Endothelial cell of umbilical vein (primary cell): ENCODE results near the gene GRK5. TPM values are rescaled to one million over a fixed set of nuclear protein-coding genes. Genes with fewer than 3 reads are reported as not detected.

Experiments used
- BruUV-seq: library from RNA; stranded (reverse); fragments of 400-500 nt; replicated peaks from 2 replicates; lab custom pipeline; 2021; lab: Mats Ljungman, UMichigan
- CTCF ChIA-PET: fragments of 300-600, 350-600 bp; sonication (Branson Sonifier 250); formaldehyde crosslinking; loops from one replicate; lab custom pipeline; 2021; ENCODE audit warnings: antibody characterized with exemption, inconsistent platforms; lab: Charles Lee
- POLR2A ChIA-PET: fragments of 300-600, 350-600 bp; sonication (Branson Sonifier 250); formaldehyde crosslinking; loops from one replicate; lab custom pipeline; 2021; ENCODE audit warnings: antibody characterized with exemption, inconsistent platforms; lab: Charles Lee
- DNase-seq: peaks from one replicate; pipeline ENCODE4 v3.0.0-alpha.2; 2011; ENCODE audit warnings: low read depth, low spot score
- FAIRE-seq: peaks from 2 replicates; lab custom pipeline; 2011; peaks lifted over from hg19 to GRCh38; lab: Jason Lieb, UNC
- H2AFZ ChIP-seq: 2 replicates; pipeline ENCODE4 v1.6.0; 2012; ENCODE audit warnings: low read depth, low read length, control low read depth, inconsistent platforms
- H3K27ac ChIP-seq: 2 replicates; pipeline ENCODE4 v1.5.1; 2011; ENCODE audit warnings: low read depth, mild to moderate bottlenecking, control low read depth, low read length, moderate library complexity; ENCODE audit not compliant: insufficient read depth
- H3K27me3 ChIP-seq, 2 experiments: 2 replicates each; pipeline versions ENCODE4 v1.6.0 to v1.6.1; 2011; ENCODE audit warnings: low read length in 2 of 2, mixed read lengths in 1 of 2; ENCODE audit not compliant: control insufficient read depth in 2 of 2, insufficient read depth in 2 of 2
- H3K36me3 ChIP-seq, 2 experiments: 2 replicates in 1 of 2; 3 replicates in 1 of 2; pipeline ENCODE4 v1.5.1; 2011; ENCODE audit warnings: low read length in 2 of 2, mild to moderate bottlenecking in 1 of 2, moderate library complexity in 1 of 2; ENCODE audit not compliant: control insufficient read depth in 2 of 2, insufficient read depth in 2 of 2; ENCODE audit errors: extremely low read depth in 1 of 2
- H3K4me1 ChIP-seq: 3 replicates; pipeline ENCODE4 v1.5.1; 2011; ENCODE audit warnings: mild to moderate bottlenecking, low read length; ENCODE audit not compliant: control insufficient read depth, insufficient read depth; ENCODE audit errors: extremely low read depth
- H3K4me2 ChIP-seq: 2 replicates; pipeline ENCODE4 v1.6.1; 2011; ENCODE audit warnings: low read length, control low read depth, mixed read lengths; ENCODE audit not compliant: insufficient read depth
- H3K4me3 ChIP-seq, 3 experiments: fragments of 200-600 bp in 1 of 3; sonication (generic), shearing (Covaris generic) in 1 of 3; replicated peaks in 1 of 3; 2 replicates each; pipeline ENCODE4 v1.5.1; 2011 to 2016; ENCODE audit warnings: control low read depth in 3 of 3, low read length in 3 of 3, mild to moderate bottlenecking in 2 of 3, inconsistent platforms in 1 of 3, low read depth in 1 of 3, moderate library complexity in 1 of 3; ENCODE audit not compliant: insufficient read depth in 1 of 3
- H3K79me2 ChIP-seq: 2 replicates; pipeline ENCODE4 v1.6.0; 2012; ENCODE audit warnings: low read length, inconsistent platforms; ENCODE audit not compliant: control insufficient read depth, insufficient read depth
- H3K9ac ChIP-seq: replicated peaks from 2 replicates; pipeline ENCODE3; 2011; ENCODE audit warnings: low read length, control low read depth; ENCODE audit not compliant: insufficient read depth; ENCODE audit errors: extremely low read depth
- H3K9me1 ChIP-seq: replicated peaks from 3 replicates; pipeline ENCODE4 v1.6.0; 2011; ENCODE audit warnings: mild to moderate bottlenecking, low read length; ENCODE audit not compliant: control insufficient read depth, insufficient read depth; ENCODE audit errors: extremely low read depth
- H3K9me3 ChIP-seq: replicated peaks from 2 replicates; pipeline ENCODE4 v1.5.1; 2012; ENCODE audit warnings: low read length, inconsistent platforms; ENCODE audit not compliant: control insufficient read depth, insufficient read depth
- H4K20me1 ChIP-seq: replicated peaks from 2 replicates; pipeline ENCODE3; 2011; ENCODE audit warnings: mild to moderate bottlenecking, low read length; ENCODE audit not compliant: control insufficient read depth, insufficient read depth; ENCODE audit errors: extremely low read depth
- CTCF ChIP-seq, 2 donors: IDR thresholded peaks; 1 replicate in 1 of 2; 2 replicates in 1 of 2; pipeline ENCODE4 v1.5.1; 2011; ENCODE audit warnings: low read length in 2 of 2, mild to moderate bottlenecking in 2 of 2, moderate library complexity in 2 of 2, control low read depth in 1 of 2, inconsistent platforms in 1 of 2, low read depth in 1 of 2; ENCODE audit not compliant: insufficient read depth in 1 of 2; ENCODE audit errors: extremely low read depth in 1 of 2
- EZH2 ChIP-seq: IDR thresholded peaks from 2 replicates; pipeline ENCODE4 v1.6.1; 2012; ENCODE audit warnings: borderline replicate concordance, low read depth, mild to moderate bottlenecking, moderate library complexity, low read length, inconsistent platforms; ENCODE audit not compliant: severe bottlenecking
- FOS ChIP-seq: IDR thresholded peaks from 2 replicates; pipeline ENCODE4 v1.6.1; 2011; ENCODE audit warnings: mild to moderate bottlenecking, low read length, moderate library complexity, borderline replicate concordance; ENCODE audit not compliant: insufficient read depth
- GATA2 ChIP-seq: IDR thresholded peaks from 2 replicates; pipeline ENCODE4 v1.7.0; 2011; ENCODE audit warnings: low read depth, mild to moderate bottlenecking, moderate library complexity, mixed read lengths, low read length; ENCODE audit not compliant: insufficient read length, insufficient read depth
- JUN ChIP-seq: IDR thresholded peaks from 2 replicates; pipeline ENCODE4 v1.6.1; 2011; ENCODE audit warnings: borderline replicate concordance, low read depth; ENCODE audit not compliant: insufficient read length, insufficient read depth
- MAX ChIP-seq: IDR thresholded peaks from 2 replicates; pipeline ENCODE4 v1.6.1; 2011; ENCODE audit not compliant: insufficient read depth, insufficient read length
- MYC ChIP-seq: IDR thresholded peaks from one replicate; pipeline ENCODE4 v1.6.1; 2011; ENCODE audit warnings: mild to moderate bottlenecking, low read depth, low read length
- POLR2A ChIP-seq: IDR thresholded peaks from 2 replicates; pipeline ENCODE4 v1.6.1; 2012; ENCODE audit warnings: low read depth, mild to moderate bottlenecking, control low read depth, low read length
- POLR2AphosphoS5 ChIP-seq: IDR thresholded peaks from 2 replicates; pipeline ENCODE4 v1.6.1; 2012; ENCODE audit warnings: low read depth, mild to moderate bottlenecking, control low read depth, low read length, moderate library complexity; ENCODE audit not compliant: insufficient read depth
- dilution Hi-C: fragments of 300-500 bp; cut with MboI; formaldehyde crosslinking; loops from one replicate; pipeline ENCODE4 v1.15.0; 2019; ENCODE audit warnings: low sequenced_read_pairs; ENCODE audit not compliant: extremely low pct_ligation_motif_present
- intact Hi-C: fragments of 100-400 bp; cut with micrococcal nuclease; formaldehyde crosslinking; loops from one replicate; pipeline ENCODE4 v1.10.0; 2022
- polyA plus RNA-seq, 4 experiments: library from polyadenylated mRNA; depleted of rRNA in 3 of 4; stranded (reverse) in 3 of 4; unstranded in 1 of 4; fragments of >200 nt; gene quantifications; 2 replicates each; pipeline versions ENCODE4 v1.2.1 to v1.2.3, GENCODE V29; 2011 to 2012; ENCODE audit warnings: missing spikeins in 1 of 4
- total RNA-seq: library from RNA; stranded (reverse); gene quantifications from 2 replicates; pipeline ENCODE4 v1.2.3, GENCODE V29; 2021

GRK5 gene
- total and polyA plus RNA-seq, 2 donors (not counting 3 experiments of a cell fraction or from before 2014, with no cell fraction given): 13.1 to 29.5 TPM

GRCh38 chr10:119417852-119418251, 210.5 kb downstream of the GRK5 start:
- intact Hi-C loops (loop anchor here (1.0 kb wide), 3 partner anchors 71 to 219 kb away; no protein-coding TSS in a partner anchor), dilution Hi-C loops (no loop called here)
- Histone ChIP-seq H3K9me1 (no peaks in the 10 kb centered on the region), H3K27ac (no peak overlapping the region), H4K20me1 (no peaks in the 10 kb centered on the region), H3K4me2 (no peak overlapping the region), H3K4me3 (no peak overlapping the region), H2AFZ (no peak overlapping the region), H3K9me3 (no peaks in the 10 kb centered on the region), H3K36me3 (peaks cover 0 to 3% of the 10 kb centered on the region in 2 experiments), H3K27me3 (no peaks in the 10 kb centered on the region), H3K4me1 (no peaks in the 10 kb centered on the region), H3K79me2 (no peaks in the 10 kb centered on the region), H3K9ac (no peak overlapping the region)
- CTCF ChIA-PET: interaction anchor here (0.9 to 6.4 kb wide), 9 partner anchors 27 to 219 kb away, joined by 3 to 98 read pairs (median 5); partner anchors contain the start of genes GRK5 and RGS10
- no peak for TF ChIP-seq GATA2
- no peak for TF ChIP-seq FOS
- TF ChIP-seq POLR2A: no peak
- TF ChIP-seq EZH2: no peak
- TF ChIP-seq CTCF (IDR thresholded peaks at IDR 0.05; ENCODE audit: extremely low read depth in 1 of 2, insufficient read depth in 1 of 2, low read depth in 1 of 2, low read length in 2 of 2): no peak
- no peak for TF ChIP-seq MYC
- TF ChIP-seq POLR2AphosphoS5: no peak
- no peak for TF ChIP-seq MAX
- TF ChIP-seq JUN: no peak
- no TSS peak for BruUV-seq
- POLR2A ChIA-PET: no interaction called here
- FAIRE-seq: no peak
- no peak for DNase-seq
